ACHN (cell line): ENCODE measurements around the gene WAPL.
"Not testable (repeated sequence)": the region's sequence is repeated elsewhere in the genome, so short reads cannot be mapped to it uniquely, and the experiment has no call there.

Source experiments
- DNase-seq: peaks from one replicate; pipeline ENCODE4 v3.0.0-alpha.2; 2015
- in situ Hi-C: cut with HindIII; loops from 2 replicates; pipeline ENCODE4 v1.10.0; 2017; ENCODE audit warnings: low sequenced_read_pairs, low pct_ligation_motif_present, low pct_unique_long_range_greater_than_20kb

Gene WAPL

DNA sequence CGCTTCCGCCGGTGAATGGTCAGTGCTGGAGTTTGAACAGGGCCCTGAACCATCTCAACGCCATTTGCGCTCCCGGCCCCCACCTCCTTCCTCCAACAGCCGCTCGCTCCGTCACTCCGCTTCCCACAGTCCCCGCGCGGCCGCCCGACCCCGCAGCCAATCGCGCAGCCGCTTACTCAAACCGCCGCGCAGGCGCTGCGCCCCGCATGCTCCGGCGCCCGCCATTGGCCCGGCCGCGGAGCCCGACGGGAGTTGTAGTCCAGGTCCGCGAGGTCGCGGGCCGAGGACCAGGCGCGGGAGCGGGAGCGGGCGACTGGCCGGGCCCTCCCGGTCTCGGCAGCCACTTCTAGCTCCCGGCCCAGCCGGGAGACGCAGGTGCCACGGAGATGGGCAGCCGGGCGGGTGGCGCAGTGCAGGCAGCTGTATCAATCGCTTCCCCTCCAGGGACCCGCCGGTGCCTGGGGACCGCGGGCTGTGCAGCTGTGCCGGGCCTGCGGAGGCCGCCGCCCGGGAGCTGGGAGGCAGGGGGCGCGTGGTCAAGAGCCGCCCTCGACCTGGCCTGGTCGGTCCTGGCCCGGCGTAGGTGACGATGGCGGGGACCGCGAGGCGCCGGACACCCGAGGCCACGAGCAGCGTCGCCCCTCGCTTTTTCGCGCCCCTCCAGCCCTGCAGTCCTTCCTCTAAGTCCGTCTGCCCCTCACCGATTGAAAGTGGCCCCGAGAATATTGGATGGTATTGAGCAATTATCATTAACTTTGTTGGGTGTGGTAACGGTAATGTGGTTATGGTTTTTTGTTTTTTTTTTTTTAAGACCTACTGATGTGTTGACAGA, at the start of gene WAPL:
TSS of gene WAPL (minus strand) at position 115 of the 832 bp plus-strand sequence. CDS start 3,723 bp downstream, outside the sequence.
- DNase-seq = peak; percentile 96
- in situ Hi-C loops = no loop called here

DNA sequence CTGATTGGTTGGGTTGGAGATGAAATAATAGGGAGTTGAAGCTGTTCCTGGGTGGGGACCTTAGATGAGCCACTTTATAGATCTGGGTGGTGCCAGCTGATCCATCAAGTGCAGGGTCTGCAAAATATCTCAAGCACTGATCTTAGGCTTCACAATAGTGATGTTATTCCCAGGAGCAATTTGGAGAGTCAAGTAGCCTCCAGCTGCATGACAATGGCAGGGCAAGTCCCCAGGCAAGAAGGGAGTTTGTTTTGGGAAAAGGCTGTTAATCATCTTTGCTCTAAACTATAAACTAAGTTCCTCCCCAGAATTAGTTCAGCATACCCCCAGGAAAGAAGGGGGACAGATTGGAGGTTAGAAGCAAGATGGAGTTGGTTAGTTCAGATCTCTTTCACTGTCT, 47.7 kb upstream of the WAPL start:
- no peak for DNase-seq

GRCh38 chr10:86566518-86566917, 44.9 kb upstream of the WAPL start:
- DNase-seq, in situ Hi-C loops: not testable (repeated sequence)

More for the DNA sequence above, 47.7 kb upstream of the WAPL start:
- in situ Hi-C loops = no loop called here

DNA sequence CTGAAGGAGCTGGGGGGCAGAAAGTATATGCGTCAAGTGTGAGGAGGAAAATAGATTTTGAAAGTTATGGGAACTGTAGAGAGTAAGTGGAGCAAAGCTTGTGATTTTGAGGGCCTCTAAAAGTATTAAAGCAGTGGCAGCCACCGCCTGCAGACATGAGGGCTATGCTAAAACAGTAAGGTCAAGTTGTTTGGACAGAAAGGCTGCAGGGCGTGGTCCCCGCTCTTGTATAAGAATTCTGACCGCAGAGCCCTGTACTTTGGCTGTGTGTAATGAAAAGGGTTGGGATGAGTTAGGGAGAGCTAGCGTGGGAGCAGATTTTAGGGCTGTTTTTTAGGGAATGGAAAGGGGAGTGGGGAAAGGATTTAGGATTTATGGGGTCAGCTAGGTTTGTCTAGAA, 41.7 kb upstream of the WAPL start:
- DNase-seq, in situ Hi-C loops: not testable (repeated sequence)

DNA sequence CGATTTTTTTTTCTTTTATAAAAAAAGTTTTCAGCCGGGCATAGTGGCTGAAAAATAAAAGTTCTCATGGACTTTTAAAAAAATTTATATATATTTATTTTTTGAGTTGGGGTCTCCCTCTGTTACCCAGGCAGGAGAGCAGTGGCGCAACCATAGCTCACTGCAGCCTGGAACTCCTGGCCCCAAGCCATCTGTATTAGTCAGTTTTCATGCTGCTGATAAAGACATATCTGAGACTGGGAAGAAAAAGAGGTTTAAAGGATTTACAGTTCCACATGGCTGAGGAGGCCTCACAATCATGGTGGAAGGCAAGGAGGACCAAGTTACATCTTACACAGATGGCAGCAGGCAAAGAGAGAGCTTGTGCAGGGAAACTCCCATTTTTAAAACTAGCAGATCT, 37.1 kb upstream of the WAPL start:
- DNase-seq, in situ Hi-C loops: not testable (repeated sequence)

DNA sequence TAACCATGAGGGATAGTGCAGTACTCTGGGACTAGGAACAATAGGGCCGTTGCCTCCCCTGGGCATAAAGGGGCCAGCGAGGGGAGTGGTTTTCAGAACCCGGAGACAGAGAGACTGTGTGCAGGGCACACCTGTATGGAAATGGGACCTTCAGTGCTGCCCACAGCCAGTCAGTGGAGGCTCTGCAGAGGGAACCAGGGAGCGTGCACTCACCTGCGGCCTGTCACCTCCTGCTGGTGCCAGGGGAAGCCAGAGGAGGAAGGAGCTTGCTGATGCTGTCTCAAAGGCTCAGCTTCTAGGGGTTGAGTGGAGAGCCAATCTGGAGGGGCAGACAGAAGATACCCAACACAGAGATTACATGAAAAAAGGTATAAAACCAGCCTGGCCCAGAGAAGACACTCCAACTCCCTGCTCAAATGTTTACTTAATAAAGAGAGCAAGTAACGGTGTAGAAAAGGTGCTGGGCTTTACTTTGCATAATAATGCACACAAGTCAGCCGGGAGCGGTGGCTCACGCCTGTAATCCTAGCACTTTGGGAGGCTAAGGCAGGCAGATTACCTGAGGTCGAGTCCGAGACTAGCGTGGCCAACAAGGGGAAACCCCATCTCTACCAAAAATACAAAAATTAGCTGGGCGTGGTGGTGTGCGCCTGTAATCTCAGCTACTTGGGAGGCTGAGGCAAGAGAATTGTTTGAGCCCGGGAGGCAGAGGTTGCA, 35.5 kb upstream of the WAPL start:
- in situ Hi-C loops = no loop called here

DNA sequence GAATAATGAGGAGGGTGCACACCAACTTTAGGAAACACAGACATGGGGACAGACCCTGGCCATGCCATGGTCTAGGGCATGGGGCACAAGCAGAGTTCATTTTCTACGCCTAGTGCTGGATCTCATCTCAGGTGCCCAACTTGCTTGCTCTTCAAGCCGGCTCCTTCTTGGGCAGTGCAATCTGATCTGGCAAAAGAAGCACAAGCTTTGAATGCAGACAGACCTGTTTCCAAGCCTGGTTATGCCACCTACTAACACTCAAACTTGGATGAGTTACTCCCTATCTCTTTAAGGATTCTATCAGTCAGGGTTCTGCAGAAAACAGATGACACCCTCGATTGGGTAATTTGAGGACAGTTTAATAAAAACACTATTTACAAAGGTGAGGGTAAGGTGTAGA, 34.9 kb upstream of the WAPL start:
- no peak for DNase-seq
- in situ Hi-C loops = no loop called here

More for the DNA sequence above, 35.5 kb upstream of the WAPL start:
- DNase-seq = no peak

DNA sequence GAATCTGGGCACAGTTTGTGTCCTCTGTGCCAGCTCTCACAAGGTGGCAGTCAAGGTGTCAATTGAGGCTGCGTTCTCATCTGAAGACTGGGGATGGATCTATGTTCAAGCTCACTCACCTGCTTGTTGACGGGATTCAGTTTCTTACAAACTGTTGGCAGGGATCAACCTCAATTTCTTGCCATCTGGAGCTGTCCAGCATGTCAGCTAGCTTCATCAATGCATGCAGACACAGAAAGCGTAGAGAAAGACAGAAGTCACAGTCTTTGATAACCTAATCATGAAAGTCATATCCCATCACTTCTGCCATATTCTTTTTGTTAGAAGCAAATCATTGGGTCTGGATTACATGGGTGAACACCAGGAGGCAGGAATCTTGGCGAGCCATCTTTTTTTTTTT, 32.0 kb upstream of the WAPL start:
- DNase-seq = no peak
- in situ Hi-C loops = no loop called here

- no peak for DNase-seq
- in situ Hi-C loops = no loop called here
Observed at GRCh38 chr10:86553213-86553612, 31.6 kb upstream of the WAPL start.

DNA sequence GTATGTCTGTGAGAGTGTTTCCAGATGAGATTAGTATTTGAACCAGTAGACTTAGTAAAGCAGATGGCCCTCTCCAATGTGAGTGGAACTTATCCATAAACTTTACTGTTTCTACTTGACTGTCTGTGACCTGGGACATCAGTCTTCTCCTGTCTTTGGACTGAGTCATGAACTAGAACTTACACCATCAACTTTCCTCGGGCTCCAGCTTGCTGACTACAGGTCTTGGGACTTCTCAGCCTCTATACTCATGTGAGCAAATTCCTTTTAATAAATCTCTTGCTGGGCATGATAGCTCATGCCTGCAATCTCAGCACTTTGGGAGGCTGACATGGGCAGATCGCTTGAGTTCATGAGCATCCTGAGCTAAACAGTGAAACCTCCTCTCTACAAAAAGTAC, 25.7 kb upstream of the WAPL start:
- in situ Hi-C loops = no loop called here

DNA sequence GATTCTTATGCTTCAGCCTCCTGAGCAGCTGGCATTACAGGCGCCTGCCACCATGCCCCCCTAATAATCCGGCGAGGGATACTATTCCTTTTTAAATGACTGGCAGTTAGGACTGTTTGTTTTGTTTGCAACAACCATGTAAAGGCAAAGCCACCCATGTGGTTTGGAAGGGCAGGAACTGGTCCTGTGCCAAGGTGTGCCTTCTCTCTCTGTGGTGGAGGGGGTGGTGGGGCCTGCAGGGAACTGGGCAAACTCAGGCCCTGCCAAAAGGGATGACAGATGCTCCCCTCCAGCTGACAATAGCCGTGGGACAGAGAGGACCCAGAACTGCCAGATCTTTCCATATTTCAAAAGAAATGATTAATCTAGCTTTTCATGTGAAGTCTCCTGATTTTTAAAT, 23.5 kb upstream of the WAPL start:
- DNase-seq = no peak
- in situ Hi-C loops = no loop called here

More for the DNA sequence above, 25.7 kb upstream of the WAPL start:
- no peak for DNase-seq

DNA sequence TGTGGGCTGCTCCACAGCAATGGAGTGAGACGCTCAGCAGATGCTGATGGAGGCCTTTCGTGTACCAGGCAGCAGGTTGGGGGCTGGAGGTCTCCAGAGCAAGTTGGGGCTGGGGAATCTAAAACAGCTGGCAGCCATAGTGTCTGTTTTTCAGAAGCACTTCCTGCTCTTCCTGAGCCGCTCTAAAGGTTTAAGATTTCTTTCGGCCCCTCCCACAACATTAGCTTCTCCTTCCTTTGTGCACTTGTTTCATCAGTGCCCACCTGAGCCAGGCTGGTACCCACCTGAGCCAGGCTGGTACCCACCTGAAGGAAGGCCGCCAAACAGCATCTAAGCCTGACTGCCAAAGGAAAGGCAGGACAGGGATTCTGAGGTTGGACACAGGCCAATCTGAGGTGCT, 18.4 kb upstream of the WAPL start:
- in situ Hi-C loops = no loop called here

GRCh38 chr10:86538547-86538946, 17.0 kb upstream of the WAPL start:
- DNase-seq = no peak
- in situ Hi-C loops = no loop called here

More for the DNA sequence above, 18.4 kb upstream of the WAPL start:
- no peak for DNase-seq

DNA sequence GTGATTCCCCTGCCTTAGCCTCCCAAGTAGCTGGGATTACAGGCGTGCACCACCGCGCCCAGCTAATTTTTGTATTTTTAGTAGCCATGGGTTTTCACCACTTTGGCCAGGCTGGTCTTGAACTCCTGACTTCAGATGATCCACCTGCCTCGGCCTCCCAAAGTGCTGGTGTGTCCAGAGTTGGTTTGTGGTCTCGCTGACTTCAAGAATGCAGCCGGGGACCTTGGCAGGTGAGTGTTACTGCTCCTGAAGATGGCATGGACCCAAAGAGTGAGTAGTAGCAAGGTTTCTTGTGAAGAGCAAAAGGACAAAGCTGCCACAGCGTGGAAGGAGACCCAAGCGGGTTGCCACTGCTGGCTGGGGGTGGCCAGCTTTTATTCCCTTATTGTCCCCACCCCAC, 16.4 kb upstream of the WAPL start:
- DNase-seq, in situ Hi-C loops: not testable (repeated sequence)

GRCh38 chr10:86536294-86536861, 14.8 kb upstream of the WAPL start:
- in situ Hi-C loops = no loop called here
- DNase-seq = no peak

DNA sequence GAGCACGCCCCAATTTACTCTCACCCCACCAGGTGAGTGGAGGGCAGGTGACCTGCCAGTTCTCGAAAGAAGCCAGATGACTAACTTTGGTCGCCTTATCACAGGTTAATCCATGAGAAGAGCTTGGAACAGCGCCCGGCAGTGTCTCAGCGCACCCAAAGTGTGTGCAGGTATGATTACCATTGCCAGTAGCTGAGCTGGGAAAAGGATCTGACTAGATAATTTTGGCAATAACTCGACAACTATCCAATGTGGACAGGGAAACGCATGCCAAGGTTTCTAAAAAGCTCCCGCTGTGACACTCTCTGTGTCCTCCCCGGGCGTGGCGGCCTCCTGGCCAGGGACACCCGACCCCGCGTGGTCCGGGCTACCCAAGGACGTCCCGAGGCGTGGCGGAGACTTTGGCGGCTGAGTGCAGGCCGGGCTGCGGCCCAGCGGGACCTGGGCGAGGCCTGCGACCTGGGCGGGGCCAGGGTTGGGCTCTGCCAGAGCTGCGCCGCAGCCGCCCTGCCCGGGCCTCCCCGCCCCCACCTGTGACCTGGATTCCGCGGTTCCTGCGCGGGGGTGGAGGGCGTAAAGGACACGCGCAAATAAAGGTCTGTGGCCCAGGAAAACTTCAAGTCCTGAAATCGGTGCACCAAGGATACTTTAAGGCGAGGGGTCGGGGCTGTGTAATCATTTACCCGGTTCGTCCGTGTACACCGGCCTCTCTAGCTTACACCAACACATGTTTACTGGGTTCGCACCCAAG, 13.7 kb upstream of the WAPL start:
- in situ Hi-C loops = no loop called here
- peak; percentile 71 for DNase-seq

- DNase-seq = no peak
- in situ Hi-C loops = no loop called here
Observed at GRCh38 chr10:86533328-86533727, 11.7 kb upstream of the WAPL start.

- in situ Hi-C loops = not testable (repeated sequence)
Observed at GRCh38 chr10:86528736-86529135, 7.1 kb upstream of the WAPL start.

GRCh38 chr10:86526606-86527005, 5.0 kb upstream of the WAPL start:
- in situ Hi-C loops = no loop called here
- no peak for DNase-seq

More at GRCh38 chr10:86528736-86529135, 7.1 kb upstream of the WAPL start:
- DNase-seq = not testable (repeated sequence)
